Measurements from ENCODE around the gene VPS18.

GRCh38 chr15:40900256-40901052 is 6.2 kb downstream of the VPS18 start:
- no peak for TF ChIP-seq POLR2A (IDR thresholded peaks at IDR 0.05; ENCODE audit: low read length)
- TF ChIP-seq GATA1 (IDR thresholded peaks at IDR 0.05; ENCODE audit: low read depth, low read length), result no peak
